GM23338 (cell line): ENCODE measurements around the gene GASK1B. TPM values are rescaled to one million over a fixed set of nuclear protein-coding genes. Genes with fewer than 3 reads are reported as not detected.

Experiments used
- ATAC-seq: fragments of 200-7000 bp; cut with Tn5 transposase; 3 replicates; pipeline ENCODE4 v1.9.1; 2020
- DNase-seq: peaks from one replicate; pipeline ENCODE4 v3.0.0-alpha.2; 2015; ENCODE audit warnings: low spot score
- H2AFZ ChIP-seq: fragments of 200-600 bp; sonication (generic); 2 replicates; pipeline ENCODE4 v1.8.0; 2016; ENCODE audit warnings: antibody characterized with exemption, mild to moderate bottlenecking, moderate library complexity
- H3F3A ChIP-seq: fragments of 200-600 bp; sonication (generic); replicated peaks from 2 replicates; pipeline ENCODE4 v1.8.0; 2017; ENCODE audit warnings: antibody characterized with exemption, mixed run types, low read depth
- H3K27ac ChIP-seq: fragments of 200-600 bp; sonication (generic); 2 replicates; pipeline ENCODE4 v1.6.1; 2016; ENCODE audit warnings: low read depth
- H3K27me3 ChIP-seq: fragments of 200-600 bp; sonication (generic); 2 replicates; pipeline ENCODE4 v1.8.0; 2016; ENCODE audit warnings: mild to moderate bottlenecking, mixed run types, moderate library complexity; ENCODE audit not compliant: insufficient read depth
- H3K36me3 ChIP-seq: fragments of 200-600 bp; sonication (generic); 2 replicates; pipeline ENCODE4 v1.8.0; 2016; ENCODE audit warnings: mild to moderate bottlenecking; ENCODE audit not compliant: insufficient read depth
- H3K4me1 ChIP-seq: fragments of 200-600 bp; sonication (generic); 2 replicates; pipeline ENCODE4 v1.8.0; 2016; ENCODE audit warnings: mild to moderate bottlenecking, moderate library complexity; ENCODE audit not compliant: insufficient read depth
- H3K4me2 ChIP-seq: fragments of 200-600 bp; sonication (generic); 2 replicates; pipeline ENCODE4 v1.7.1; 2017; ENCODE audit warnings: mixed run types
- H3K4me3 ChIP-seq: fragments of 200-600 bp; sonication (generic); 2 replicates; pipeline ENCODE4 v1.6.1; 2016; ENCODE audit warnings: mixed run types
- H3K79me2 ChIP-seq: fragments of 200-600 bp; sonication (generic); replicated peaks from 2 replicates; pipeline ENCODE4 v1.8.0; 2017; ENCODE audit warnings: mild to moderate bottlenecking; ENCODE audit not compliant: insufficient read depth
- H3K9me2 ChIP-seq: fragments of 200-600 bp; sonication (generic); 2 replicates; pipeline ENCODE4 v1.8.0; 2017; ENCODE audit not compliant: insufficient read depth
- H4K20me1 ChIP-seq: fragments of 200-600 bp; sonication (generic); replicated peaks from 2 replicates; pipeline ENCODE4 v1.8.0; 2017; ENCODE audit warnings: mild to moderate bottlenecking; ENCODE audit not compliant: insufficient read depth
- H3K27ac Mint-ChIP-seq: 2 replicates; pipeline ENCODE4 v1.8.0; 2020; ENCODE audit warnings: inconsistent platforms, mild to moderate bottlenecking, moderate library complexity, mixed read lengths
- H3K27me3 Mint-ChIP-seq: 3 replicates; pipeline ENCODE4 v1.8.0; 2022; ENCODE audit warnings: low read depth, mild to moderate bottlenecking, moderate library complexity, mixed read lengths, inconsistent platforms; ENCODE audit not compliant: insufficient read depth, poor library complexity
- H3K36me3 Mint-ChIP-seq: 3 replicates; pipeline ENCODE4 v1.8.0; 2021; ENCODE audit warnings: low read depth, mild to moderate bottlenecking, inconsistent platforms, moderate library complexity, mixed read lengths
- H3K4me1 Mint-ChIP-seq: 3 replicates; pipeline ENCODE4 v1.8.0; 2020; ENCODE audit warnings: mild to moderate bottlenecking, inconsistent platforms, mixed read lengths
- H3K4me3 Mint-ChIP-seq: 3 replicates; pipeline ENCODE4 v1.8.0; 2021; ENCODE audit warnings: moderate library complexity, mild to moderate bottlenecking, inconsistent platforms, mixed read lengths
- H3K9me3 Mint-ChIP-seq: 3 replicates; pipeline ENCODE4 v1.8.0; 2020; ENCODE audit warnings: moderate library complexity, mild to moderate bottlenecking, inconsistent platforms, mixed read lengths
- EZH2phosphoT487 ChIP-seq: fragments of 200-600 bp; sonication (generic); IDR thresholded peaks from one replicate; pipeline ENCODE4 v1.8.1; 2018; ENCODE audit warnings: antibody characterized with exemption; ENCODE audit not compliant: unreplicated experiment
- JUNB ChIP-seq: IDR thresholded peaks from one replicate; pipeline ENCODE4 v1.6.1; 2016; ENCODE audit warnings: antibody characterized with exemption; ENCODE audit not compliant: unreplicated experiment
- NANOG ChIP-seq: IDR thresholded peaks from 2 replicates; pipeline ENCODE4 v1.6.1; 2016; ENCODE audit warnings: antibody characterized with exemption, borderline replicate concordance
- POLR2AphosphoS5 ChIP-seq: IDR thresholded peaks from 2 replicates; pipeline ENCODE4 v1.6.1; 2016; ENCODE audit warnings: antibody characterized with exemption, low read depth
- ZNF114 ChIP-seq: fragments of 250-450 bp; sonication (Bioruptor Pico); IDR thresholded peaks from 2 replicates; pipeline ENCODE4 v1.5.0; 2020; ENCODE audit warnings: mild to moderate bottlenecking, moderate library complexity
- ZNF331 ChIP-seq: fragments of 250-450 bp; sonication (Bioruptor Pico); IDR thresholded peaks from 2 replicates; pipeline ENCODE4 v1.5.0; 2020; ENCODE audit warnings: low read depth, mild to moderate bottlenecking, moderate library complexity
- polyA plus RNA-seq: library from polyadenylated mRNA; unstranded; fragments of >200 nt; fragmentation: Nextera tagmentation; extraction: Ambion mirVana; gene quantifications from 2 replicates; pipeline ENCODE4 v1.2.1, GENCODE V29; 2016
- total RNA-seq: library from RNA; depleted of rRNA; stranded (reverse); fragments of >200 nt; shearing (Covaris generic); gene quantifications from 2 replicates; pipeline ENCODE4 v1.2.3, GENCODE V29; 2014
- TF ChIP-seq, protein P1 (sequence below): fragments of 250-450 bp; sonication (Bioruptor Pico); IDR thresholded peaks from 2 replicates; pipeline ENCODE4 v1.5.0; 2020; ENCODE audit warnings: mild to moderate bottlenecking, moderate library complexity
- TF ChIP-seq, protein P2 (sequence below), 2 experiments: fragments of 200-600 bp in 1 of 2; sonication (generic) in 1 of 2; conservative IDR thresholded peaks; 2 replicates each; pipeline versions ENCODE4 v1.5.1 to v1.6.1; 2016 to 2017; ENCODE audit warnings: antibody characterized with exemption in 2 of 2, low read depth in 2 of 2, mild to moderate bottlenecking in 2 of 2, moderate library complexity in 1 of 2
- TF ChIP-seq, protein P3 (sequence below): IDR thresholded peaks from 2 replicates; pipeline ENCODE4 v1.6.1; 2016; ENCODE audit warnings: antibody characterized with exemption

GASK1B gene
- total and polyA plus RNA-seq, 2 experiments from 2014 or later: not detected

DNA sequence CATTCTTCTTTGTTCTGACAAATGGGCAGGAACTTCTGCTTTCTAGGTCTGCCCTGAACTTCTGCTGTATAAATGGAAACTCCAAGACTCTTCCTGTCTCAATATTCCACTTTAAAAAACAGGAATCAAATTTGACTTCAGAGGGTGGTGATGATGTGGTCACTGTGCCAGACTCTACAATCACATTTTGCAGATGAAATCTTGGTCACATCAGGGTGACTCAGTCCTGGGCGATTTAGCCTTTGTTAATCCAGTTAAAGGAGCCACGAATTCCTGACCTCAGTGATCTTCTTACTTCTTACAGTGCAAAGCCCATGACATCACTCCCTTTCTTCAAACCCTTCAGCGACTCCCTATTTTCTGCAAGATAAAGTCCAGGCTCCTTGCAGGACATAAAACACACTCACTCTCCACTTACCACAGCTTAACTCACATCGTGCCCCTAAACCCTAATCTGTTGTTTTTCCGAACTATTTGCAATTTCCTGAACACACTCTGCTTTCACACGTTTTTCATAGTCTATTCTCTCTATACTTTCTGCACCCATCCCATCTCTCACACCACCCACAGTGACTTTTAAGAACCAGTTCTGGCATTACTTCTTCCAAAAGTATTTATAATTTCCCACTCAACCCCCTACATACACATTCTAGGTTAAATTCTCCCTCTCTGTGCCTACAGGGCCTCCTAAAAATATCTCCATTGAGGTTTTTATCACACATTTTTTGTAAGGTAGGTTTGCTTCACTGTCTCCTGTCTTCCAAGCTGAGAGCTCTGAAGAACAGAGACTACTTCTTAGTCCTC, 11.1 kb downstream of the GASK1B start:
- H3K27ac ChIP-seq: no peak overlapping the region
- no peak overlapping the region for H3K4me3 ChIP-seq
- Mint-ChIP-seq H3K4me3 (no peak overlapping the region), H3K27me3 (peaks cover 3% of the 10 kb centered on the region), H3K27ac (no peak overlapping the region), H3K4me1 (peaks cover 8% of the 10 kb centered on the region; the same call in 2 of the 3 replicates), H3K36me3 (no peaks in the 10 kb centered on the region), H3K9me3 (no peaks in the 10 kb centered on the region)
- H3K36me3 ChIP-seq: no peaks in the 10 kb centered on the region
- H3K9me2 ChIP-seq: no peaks in the 10 kb centered on the region
- no peaks in the 10 kb centered on the region for H3F3A ChIP-seq
- H3K27me3 ChIP-seq: no peaks in the 10 kb centered on the region
- TF ChIP-seq, protein P1, sequence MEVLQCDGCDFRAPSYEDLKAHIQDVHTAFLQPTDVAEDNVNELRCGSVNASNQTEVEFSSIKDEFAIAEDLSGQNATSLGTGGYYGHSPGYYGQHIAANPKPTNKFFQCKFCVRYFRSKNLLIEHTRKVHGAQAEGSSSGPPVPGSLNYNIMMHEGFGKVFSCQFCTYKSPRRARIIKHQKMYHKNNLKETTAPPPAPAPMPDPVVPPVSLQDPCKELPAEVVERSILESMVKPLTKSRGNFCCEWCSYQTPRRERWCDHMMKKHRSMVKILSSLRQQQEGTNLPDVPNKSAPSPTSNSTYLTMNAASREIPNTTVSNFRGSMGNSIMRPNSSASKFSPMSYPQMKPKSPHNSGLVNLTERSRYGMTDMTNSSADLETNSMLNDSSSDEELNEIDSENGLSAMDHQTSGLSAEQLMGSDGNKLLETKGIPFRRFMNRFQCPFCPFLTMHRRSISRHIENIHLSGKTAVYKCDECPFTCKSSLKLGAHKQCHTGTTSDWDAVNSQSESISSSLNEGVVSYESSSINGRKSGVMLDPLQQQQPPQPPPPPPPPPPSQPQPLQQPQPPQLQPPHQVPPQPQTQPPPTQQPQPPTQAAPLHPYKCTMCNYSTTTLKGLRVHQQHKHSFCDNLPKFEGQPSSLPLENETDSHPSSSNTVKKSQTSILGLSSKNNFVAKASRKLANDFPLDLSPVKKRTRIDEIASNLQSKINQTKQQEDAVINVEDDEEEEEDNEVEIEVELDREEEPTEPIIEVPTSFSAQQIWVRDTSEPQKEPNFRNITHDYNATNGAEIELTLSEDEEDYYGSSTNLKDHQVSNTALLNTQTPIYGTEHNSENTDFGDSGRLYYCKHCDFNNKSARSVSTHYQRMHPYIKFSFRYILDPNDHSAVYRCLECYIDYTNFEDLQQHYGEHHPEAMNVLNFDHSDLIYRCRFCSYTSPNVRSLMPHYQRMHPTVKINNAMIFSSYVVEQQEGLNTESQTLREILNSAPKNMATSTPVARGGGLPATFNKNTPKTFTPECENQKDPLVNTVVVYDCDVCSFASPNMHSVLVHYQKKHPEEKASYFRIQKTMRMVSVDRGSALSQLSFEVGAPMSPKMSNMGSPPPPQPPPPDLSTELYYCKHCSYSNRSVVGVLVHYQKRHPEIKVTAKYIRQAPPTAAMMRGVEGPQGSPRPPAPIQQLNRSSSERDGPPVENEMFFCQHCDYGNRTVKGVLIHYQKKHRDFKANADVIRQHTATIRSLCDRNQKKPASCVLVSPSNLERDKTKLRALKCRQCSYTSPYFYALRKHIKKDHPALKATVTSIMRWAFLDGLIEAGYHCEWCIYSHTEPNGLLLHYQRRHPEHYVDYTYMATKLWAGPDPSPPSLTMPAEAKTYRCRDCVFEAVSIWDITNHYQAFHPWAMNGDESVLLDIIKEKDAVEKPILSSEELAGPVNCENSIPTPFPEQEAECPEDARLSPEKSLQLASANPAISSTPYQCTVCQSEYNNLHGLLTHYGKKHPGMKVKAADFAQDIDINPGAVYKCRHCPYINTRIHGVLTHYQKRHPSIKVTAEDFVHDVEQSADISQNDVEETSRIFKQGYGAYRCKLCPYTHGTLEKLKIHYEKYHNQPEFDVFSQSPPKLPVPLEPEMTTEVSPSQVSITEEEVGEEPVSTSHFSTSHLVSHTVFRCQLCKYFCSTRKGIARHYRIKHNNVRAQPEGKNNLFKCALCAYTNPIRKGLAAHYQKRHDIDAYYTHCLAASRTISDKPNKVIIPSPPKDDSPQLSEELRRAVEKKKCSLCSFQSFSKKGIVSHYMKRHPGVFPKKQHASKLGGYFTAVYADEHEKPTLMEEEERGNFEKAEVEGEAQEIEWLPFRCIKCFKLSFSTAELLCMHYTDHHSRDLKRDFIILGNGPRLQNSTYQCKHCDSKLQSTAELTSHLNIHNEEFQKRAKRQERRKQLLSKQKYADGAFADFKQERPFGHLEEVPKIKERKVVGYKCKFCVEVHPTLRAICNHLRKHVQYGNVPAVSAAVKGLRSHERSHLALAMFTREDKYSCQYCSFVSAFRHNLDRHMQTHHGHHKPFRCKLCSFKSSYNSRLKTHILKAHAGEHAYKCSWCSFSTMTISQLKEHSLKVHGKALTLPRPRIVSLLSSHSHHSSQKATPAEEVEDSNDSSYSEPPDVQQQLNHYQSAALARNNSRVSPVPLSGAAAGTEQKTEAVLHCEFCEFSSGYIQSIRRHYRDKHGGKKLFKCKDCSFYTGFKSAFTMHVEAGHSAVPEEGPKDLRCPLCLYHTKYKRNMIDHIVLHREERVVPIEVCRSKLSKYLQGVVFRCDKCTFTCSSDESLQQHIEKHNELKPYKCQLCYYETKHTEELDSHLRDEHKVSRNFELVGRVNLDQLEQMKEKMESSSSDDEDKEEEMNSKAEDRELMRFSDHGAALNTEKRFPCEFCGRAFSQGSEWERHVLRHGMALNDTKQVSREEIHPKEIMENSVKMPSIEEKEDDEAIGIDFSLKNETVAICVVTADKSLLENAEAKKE: no peak
- no peak for TF ChIP-seq EZH2phosphoT487
- DNase-seq (no peak), ATAC-seq (no peak)
- no peaks in the 10 kb centered on the region for H3K4me1 ChIP-seq
- H3K4me2 ChIP-seq: no peak overlapping the region
- no peaks in the 10 kb centered on the region for H3K79me2 ChIP-seq
- peak overlapping the region; percentile 9; the same call in 1 of the 2 replicates for H2AFZ ChIP-seq
- H4K20me1 ChIP-seq: no peaks in the 10 kb centered on the region

DNA sequence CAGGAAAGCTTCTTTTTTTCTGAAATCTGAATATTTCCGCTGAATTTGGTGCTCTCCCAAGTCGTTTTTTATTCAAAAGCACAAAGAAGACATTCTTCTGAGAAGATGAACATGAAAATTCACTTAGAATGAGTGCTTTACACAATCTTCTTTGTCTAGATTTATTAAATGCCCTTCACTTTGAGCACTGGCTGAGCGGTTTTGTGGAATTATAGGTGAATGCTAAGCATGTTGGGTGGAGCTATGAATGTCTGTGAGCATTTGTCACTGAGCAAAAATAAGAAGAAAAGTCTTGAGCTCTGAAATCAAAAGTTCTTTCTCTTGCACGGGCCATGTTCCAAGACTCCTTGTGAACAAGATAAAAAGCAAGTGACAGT, 13.1 kb downstream of the GASK1B start:
- Histone ChIP-seq H3K4me2 (no peak overlapping the region), H4K20me1 (no peaks in the 10 kb centered on the region), H3K27ac (no peak overlapping the region), H3F3A (no peaks in the 10 kb centered on the region), H3K9me2 (0 out of 2 replicates have a peak, but pooled peaks cover 2% of the 10 kb centered on the region), H3K27me3 (no peaks in the 10 kb centered on the region), H3K4me3 (no peak overlapping the region), H2AFZ (no peak overlapping the region; the same call in 1 of the 2 replicates), H3K79me2 (no peaks in the 10 kb centered on the region), H3K36me3 (no peaks in the 10 kb centered on the region), H3K4me1 (no peaks in the 10 kb centered on the region)
- TF ChIP-seq, protein P2, sequence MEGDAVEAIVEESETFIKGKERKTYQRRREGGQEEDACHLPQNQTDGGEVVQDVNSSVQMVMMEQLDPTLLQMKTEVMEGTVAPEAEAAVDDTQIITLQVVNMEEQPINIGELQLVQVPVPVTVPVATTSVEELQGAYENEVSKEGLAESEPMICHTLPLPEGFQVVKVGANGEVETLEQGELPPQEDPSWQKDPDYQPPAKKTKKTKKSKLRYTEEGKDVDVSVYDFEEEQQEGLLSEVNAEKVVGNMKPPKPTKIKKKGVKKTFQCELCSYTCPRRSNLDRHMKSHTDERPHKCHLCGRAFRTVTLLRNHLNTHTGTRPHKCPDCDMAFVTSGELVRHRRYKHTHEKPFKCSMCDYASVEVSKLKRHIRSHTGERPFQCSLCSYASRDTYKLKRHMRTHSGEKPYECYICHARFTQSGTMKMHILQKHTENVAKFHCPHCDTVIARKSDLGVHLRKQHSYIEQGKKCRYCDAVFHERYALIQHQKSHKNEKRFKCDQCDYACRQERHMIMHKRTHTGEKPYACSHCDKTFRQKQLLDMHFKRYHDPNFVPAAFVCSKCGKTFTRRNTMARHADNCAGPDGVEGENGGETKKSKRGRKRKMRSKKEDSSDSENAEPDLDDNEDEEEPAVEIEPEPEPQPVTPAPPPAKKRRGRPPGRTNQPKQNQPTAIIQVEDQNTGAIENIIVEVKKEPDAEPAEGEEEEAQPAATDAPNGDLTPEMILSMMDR (conservative IDR thresholded peaks at IDR 0.05; ENCODE audit: low read depth in 2 of 2): no peak
- TF ChIP-seq POLR2AphosphoS5 (no peak), ZNF114 (CRISPR knock-in tag) (no peak), JUNB (no peak), ZNF331 (CRISPR knock-in tag) (no peak), EZH2phosphoT487 (no peak), NANOG (no peak)
- TF ChIP-seq, protein P3, sequence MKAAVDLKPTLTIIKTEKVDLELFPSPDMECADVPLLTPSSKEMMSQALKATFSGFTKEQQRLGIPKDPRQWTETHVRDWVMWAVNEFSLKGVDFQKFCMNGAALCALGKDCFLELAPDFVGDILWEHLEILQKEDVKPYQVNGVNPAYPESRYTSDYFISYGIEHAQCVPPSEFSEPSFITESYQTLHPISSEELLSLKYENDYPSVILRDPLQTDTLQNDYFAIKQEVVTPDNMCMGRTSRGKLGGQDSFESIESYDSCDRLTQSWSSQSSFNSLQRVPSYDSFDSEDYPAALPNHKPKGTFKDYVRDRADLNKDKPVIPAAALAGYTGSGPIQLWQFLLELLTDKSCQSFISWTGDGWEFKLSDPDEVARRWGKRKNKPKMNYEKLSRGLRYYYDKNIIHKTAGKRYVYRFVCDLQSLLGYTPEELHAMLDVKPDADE: no peak
- ATAC-seq: no peak
- no peaks in the 10 kb centered on the region for H3K9me3 Mint-ChIP-seq
- H3K4me1 Mint-ChIP-seq: peaks cover 12% of the 10 kb centered on the region; the same call in 2 of the 3 replicates
- no peaks in the 10 kb centered on the region for H3K36me3 Mint-ChIP-seq
- H3K27me3 Mint-ChIP-seq: peaks cover 2% of the 10 kb centered on the region
- H3K4me3 Mint-ChIP-seq: no peak overlapping the region
- no peak for DNase-seq
- no peak overlapping the region for H3K27ac Mint-ChIP-seq
